SK-N-SH (cell line): ENCODE data around the gene RAPH1. TPM values are rescaled to one million over a fixed set of nuclear protein-coding genes. Genes with fewer than 3 reads are reported as not detected.

Experiments
- CTCF ChIA-PET: fragments of 300-600, 350-600 bp; formaldehyde crosslinking; extraction: SDS; loops from one replicate; lab custom pipeline; 2021; lab: Yijun Ruan, JAX
- POLR2A ChIA-PET: fragments of 350-600 bp; sonication (Branson Sonifier 250); formaldehyde crosslinking; extraction: SDS; loops from one replicate; lab custom pipeline; 2020; ENCODE audit warnings: antibody characterized with exemption, inconsistent platforms; lab: Yijun Ruan, JAX
- DNase-seq: peaks from one replicate; pipeline ENCODE4 v3.0.0; 2012
- H2AFZ ChIP-seq: fragments of 200-600 bp; sonication (generic); 2 replicates; pipeline ENCODE4 v1.8.1; 2016; ENCODE audit warnings: antibody characterized with exemption, mild to moderate bottlenecking, low read depth
- H3F3A ChIP-seq: fragments of 200-600 bp; sonication (generic); replicated peaks from 2 replicates; pipeline ENCODE3; 2016; ENCODE audit warnings: antibody characterized with exemption, mild to moderate bottlenecking; ENCODE audit not compliant: insufficient read depth
- H3K27ac ChIP-seq, 2 experiments: fragments of 200-500 bp in 1 of 2; fragments of 200-600 bp in 1 of 2; sonication (Bioruptor generic) in 1 of 2; sonication (generic), shearing (Covaris generic) in 1 of 2; 2 replicates each; pipeline versions ENCODE4 v1.5.1 to v1.6.1; 2014 to 2016; ENCODE audit warnings: low read depth in 2 of 2, inconsistent platforms in 1 of 2, low read length in 1 of 2, mild to moderate bottlenecking in 1 of 2, mixed read lengths in 1 of 2
- H3K27me3 ChIP-seq: fragments of 200-600 bp; sonication (generic), shearing (Covaris generic); 2 replicates; pipeline ENCODE4 v1.6.1; 2016; ENCODE audit warnings: mixed run types; ENCODE audit not compliant: insufficient read depth
- H3K36me3 ChIP-seq, 2 experiments: fragments of 200-500 bp in 1 of 2; fragments of 200-600 bp in 1 of 2; sonication (Bioruptor generic) in 1 of 2; sonication (generic) in 1 of 2; replicated peaks in 1 of 2; 2 replicates each; pipeline versions ENCODE3 to v1.5.1; 2014 to 2016; ENCODE audit warnings: low read length in 1 of 2, mild to moderate bottlenecking in 1 of 2; ENCODE audit not compliant: insufficient read depth in 2 of 2, control insufficient read depth in 1 of 2
- H3K4me1 ChIP-seq, 2 experiments: fragments of 200-500 bp in 1 of 2; fragments of 200-600 bp in 1 of 2; sonication (Bioruptor generic) in 1 of 2; sonication (generic), shearing (Covaris generic) in 1 of 2; 2 replicates each; pipeline versions ENCODE4 v1.5.1 to v1.6.1; 2014 to 2016; ENCODE audit warnings: low read depth in 1 of 2, low read length in 1 of 2, mixed run types in 1 of 2; ENCODE audit not compliant: insufficient read depth in 2 of 2, control insufficient read depth in 1 of 2
- H3K4me2 ChIP-seq: fragments of 200-600 bp; sonication (generic), shearing (Covaris generic); 2 replicates; pipeline ENCODE4 v1.6.1; 2017; ENCODE audit warnings: mixed run types
- H3K4me3 ChIP-seq, 2 experiments: fragments of 200-500 bp in 1 of 2; fragments of 200-600 bp in 1 of 2; sonication (Bioruptor generic) in 1 of 2; sonication (generic), shearing (Covaris generic) in 1 of 2; 2 replicates each; pipeline versions ENCODE4 v1.5.1 to v1.8.1; 2014 to 2016; ENCODE audit warnings: low read depth in 2 of 2, inconsistent platforms in 1 of 2, low read length in 1 of 2, mild to moderate bottlenecking in 1 of 2, mixed read lengths in 1 of 2, moderate library complexity in 1 of 2
- H3K79me2 ChIP-seq: fragments of 200-600 bp; sonication (generic); 2 replicates; pipeline ENCODE4 v1.8.1; 2017; ENCODE audit warnings: mild to moderate bottlenecking; ENCODE audit not compliant: insufficient read depth
- H3K9ac ChIP-seq: fragments of 200-600 bp; sonication (generic); 2 replicates; pipeline ENCODE4 v1.6.1; 2017; ENCODE audit warnings: mixed run types
- H3K9me2 ChIP-seq: fragments of 200-600 bp; sonication (generic); 2 replicates; pipeline ENCODE4 v1.6.1; 2017; ENCODE audit warnings: mixed run types
- H3K9me3 ChIP-seq: fragments of 200-600 bp; sonication (generic); 2 replicates; pipeline ENCODE4 v1.6.1; 2017; ENCODE audit warnings: mixed run types, mild to moderate bottlenecking, moderate library complexity
- H4K20me1 ChIP-seq: fragments of 200-600 bp; sonication (generic); 2 replicates; pipeline ENCODE4 v1.6.1; 2017; ENCODE audit warnings: mild to moderate bottlenecking, mixed run types; ENCODE audit not compliant: insufficient read depth
- FOXM1 ChIP-seq: IDR thresholded peaks from 2 replicates; pipeline ENCODE4 v1.4.0; 2012; ENCODE audit warnings: low read depth, mild to moderate bottlenecking
- GABPA ChIP-seq: IDR thresholded peaks from 2 replicates; pipeline ENCODE4 v1.4.0; 2012; ENCODE audit warnings: low read depth, mild to moderate bottlenecking
- GATA2 ChIP-seq: sonication (generic); formaldehyde crosslinking; IDR thresholded peaks from 2 replicates; pipeline ENCODE4 v1.5.0; 2020; ENCODE audit warnings: mild to moderate bottlenecking, missing genetic modification reagents
- NRF1 ChIP-seq: IDR thresholded peaks from 2 replicates; pipeline ENCODE4 v1.6.1; 2012; ENCODE audit warnings: low read depth, mild to moderate bottlenecking, low read length
- RAD21 ChIP-seq: IDR thresholded peaks from 2 replicates; pipeline ENCODE4 v1.6.1; 2012; ENCODE audit warnings: mild to moderate bottlenecking, low read length
- RCOR1 ChIP-seq: fragments of 150-350 bp; IDR thresholded peaks from 2 replicates; pipeline ENCODE4 v1.6.1; 2017; ENCODE audit warnings: antibody characterized with exemption, low read length
- RXRA ChIP-seq: IDR thresholded peaks from 2 replicates; pipeline ENCODE4 v1.4.0; 2012; ENCODE audit warnings: low read depth, mild to moderate bottlenecking, borderline replicate concordance
- SIN3A ChIP-seq: IDR thresholded peaks from 2 replicates; pipeline ENCODE4 v1.6.1; 2012; ENCODE audit warnings: low read depth, mild to moderate bottlenecking, low read length, moderate library complexity, borderline replicate concordance
- TAF1 ChIP-seq: IDR thresholded peaks from 2 replicates; pipeline ENCODE4 v1.6.1; 2012; ENCODE audit warnings: low read depth, mild to moderate bottlenecking, low read length, moderate library complexity, borderline replicate concordance
- TEAD4 ChIP-seq: IDR thresholded peaks from 2 replicates; pipeline ENCODE4 v1.4.0; 2012; ENCODE audit warnings: mild to moderate bottlenecking, borderline replicate concordance; ENCODE audit not compliant: insufficient read depth
- whole genome bisulfite sequencing: methylation state at CpG from one replicate; pipeline ENCODE4 v1.1.6; 2017; ENCODE audit warnings: low lambda C conversion rate; 5-methylcytosine and 5-hydroxymethylcytosine counted together
- polyA plus RNA-seq, 3 experiments: library from polyadenylated mRNA; depleted of rRNA; stranded (reverse); fragments of >200 nt; gene quantifications; 2 replicates each; pipeline ENCODE4 v1.2.3, GENCODE V29; 2012
- TF ChIP-seq, protein P1 (sequence below): IDR thresholded peaks from 2 replicates; pipeline ENCODE4 v1.4.0; 2012; ENCODE audit warnings: low read depth, borderline replicate concordance
- TF ChIP-seq, protein P2 (sequence below): IDR thresholded peaks from 2 replicates; pipeline ENCODE4; 2012
- TF ChIP-seq, protein P3 (sequence below): fragments of 150-350 bp; IDR thresholded peaks from 2 replicates; pipeline ENCODE4 v1.6.1; 2017; ENCODE audit warnings: antibody characterized with exemption, low read length, low read depth, borderline replicate concordance
- TF ChIP-seq, protein P4 (sequence below): IDR thresholded peaks from 2 replicates; pipeline ENCODE4 v1.6.1; 2012; ENCODE audit warnings: mild to moderate bottlenecking, low read depth, low read length, moderate library complexity

The RAPH1 gene
- polyA plus RNA-seq, 1 of the 3 experiments (the other 2 are of a cell fraction) = 6.7 TPM

DNA sequence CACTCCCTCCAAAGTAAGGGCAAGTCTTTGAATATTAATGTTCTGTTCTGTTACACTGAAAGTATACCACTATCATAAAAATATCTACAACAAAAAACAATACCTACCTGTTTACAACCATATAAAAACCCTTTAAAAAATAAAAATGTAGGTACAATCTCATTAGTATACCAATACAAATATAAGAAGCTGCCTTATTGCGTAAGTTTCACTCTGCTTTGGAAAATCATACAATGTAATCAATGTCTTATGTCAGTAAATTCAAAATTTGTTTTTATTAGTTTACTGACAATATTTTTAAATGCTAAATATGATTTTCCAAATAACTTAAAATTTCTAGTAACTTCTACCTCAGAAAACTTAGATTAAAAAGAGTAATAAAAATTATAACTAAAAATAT lies 72.8 kb downstream of the RAPH1 start:
- Histone ChIP-seq H3F3A (peaks cover 19% of the 10 kb centered on the region), H3K9ac (no peak overlapping the region), H3K4me1 (peaks cover 6 to 26% of the 10 kb centered on the region in 2 experiments; a peak in 3 of 4 replicates), H3K36me3 (peaks cover 26 to 45% of the 10 kb centered on the region in 2 experiments), H3K9me2 (no peaks in the 10 kb centered on the region), H3K9me3 (no peaks in the 10 kb centered on the region), H4K20me1 (no peaks in the 10 kb centered on the region), H3K27ac (peak overlapping the region; percentile 13 to 93; a peak in 3 of 4 replicates), H2AFZ (no peak overlapping the region), H3K4me2 (no peak overlapping the region), H3K79me2 (peaks cover 9% of the 10 kb centered on the region), H3K27me3 (no peaks in the 10 kb centered on the region), H3K4me3 (no peak overlapping the region)
- POLR2A ChIA-PET = no interaction called here
- DNase-seq = no peak
- 98% methylated on average over 1 of the region's 1 CpG for WGBS
- CTCF ChIA-PET = interaction anchor here (2.0 kb wide), 1 partner anchor 9 kb away, joined by 10 read pairs; no protein-coding TSS in a partner anchor
- no peak for TF ChIP-seq TAF1
- TF ChIP-seq FOXM1 = no peak
- TF ChIP-seq, protein P1, sequence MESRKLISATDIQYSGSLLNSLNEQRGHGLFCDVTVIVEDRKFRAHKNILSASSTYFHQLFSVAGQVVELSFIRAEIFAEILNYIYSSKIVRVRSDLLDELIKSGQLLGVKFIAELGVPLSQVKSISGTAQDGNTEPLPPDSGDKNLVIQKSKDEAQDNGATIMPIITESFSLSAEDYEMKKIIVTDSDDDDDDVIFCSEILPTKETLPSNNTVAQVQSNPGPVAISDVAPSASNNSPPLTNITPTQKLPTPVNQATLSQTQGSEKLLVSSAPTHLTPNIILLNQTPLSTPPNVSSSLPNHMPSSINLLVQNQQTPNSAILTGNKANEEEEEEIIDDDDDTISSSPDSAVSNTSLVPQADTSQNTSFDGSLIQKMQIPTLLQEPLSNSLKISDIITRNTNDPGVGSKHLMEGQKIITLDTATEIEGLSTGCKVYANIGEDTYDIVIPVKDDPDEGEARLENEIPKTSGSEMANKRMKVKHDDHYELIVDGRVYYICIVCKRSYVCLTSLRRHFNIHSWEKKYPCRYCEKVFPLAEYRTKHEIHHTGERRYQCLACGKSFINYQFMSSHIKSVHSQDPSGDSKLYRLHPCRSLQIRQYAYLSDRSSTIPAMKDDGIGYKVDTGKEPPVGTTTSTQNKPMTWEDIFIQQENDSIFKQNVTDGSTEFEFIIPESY = no peak
- no peak for TF ChIP-seq RCOR1
- TF ChIP-seq, protein P2, sequence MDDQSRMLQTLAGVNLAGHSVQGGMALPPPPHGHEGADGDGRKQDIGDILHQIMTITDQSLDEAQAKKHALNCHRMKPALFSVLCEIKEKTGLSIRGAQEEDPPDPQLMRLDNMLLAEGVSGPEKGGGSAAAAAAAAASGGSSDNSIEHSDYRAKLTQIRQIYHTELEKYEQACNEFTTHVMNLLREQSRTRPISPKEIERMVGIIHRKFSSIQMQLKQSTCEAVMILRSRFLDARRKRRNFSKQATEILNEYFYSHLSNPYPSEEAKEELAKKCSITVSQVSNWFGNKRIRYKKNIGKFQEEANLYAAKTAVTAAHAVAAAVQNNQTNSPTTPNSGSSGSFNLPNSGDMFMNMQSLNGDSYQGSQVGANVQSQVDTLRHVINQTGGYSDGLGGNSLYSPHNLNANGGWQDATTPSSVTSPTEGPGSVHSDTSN = no peak
- no peak for TF ChIP-seq GATA2 (CRISPR knock-in tag)
- TF ChIP-seq, protein P3, sequence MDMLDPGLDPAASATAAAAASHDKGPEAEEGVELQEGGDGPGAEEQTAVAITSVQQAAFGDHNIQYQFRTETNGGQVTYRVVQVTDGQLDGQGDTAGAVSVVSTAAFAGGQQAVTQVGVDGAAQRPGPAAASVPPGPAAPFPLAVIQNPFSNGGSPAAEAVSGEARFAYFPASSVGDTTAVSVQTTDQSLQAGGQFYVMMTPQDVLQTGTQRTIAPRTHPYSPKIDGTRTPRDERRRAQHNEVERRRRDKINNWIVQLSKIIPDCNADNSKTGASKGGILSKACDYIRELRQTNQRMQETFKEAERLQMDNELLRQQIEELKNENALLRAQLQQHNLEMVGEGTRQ = no peak
- TF ChIP-seq TEAD4 = no peak
- no peak for TF ChIP-seq SIN3A
- no peak for TF ChIP-seq RXRA

DNA sequence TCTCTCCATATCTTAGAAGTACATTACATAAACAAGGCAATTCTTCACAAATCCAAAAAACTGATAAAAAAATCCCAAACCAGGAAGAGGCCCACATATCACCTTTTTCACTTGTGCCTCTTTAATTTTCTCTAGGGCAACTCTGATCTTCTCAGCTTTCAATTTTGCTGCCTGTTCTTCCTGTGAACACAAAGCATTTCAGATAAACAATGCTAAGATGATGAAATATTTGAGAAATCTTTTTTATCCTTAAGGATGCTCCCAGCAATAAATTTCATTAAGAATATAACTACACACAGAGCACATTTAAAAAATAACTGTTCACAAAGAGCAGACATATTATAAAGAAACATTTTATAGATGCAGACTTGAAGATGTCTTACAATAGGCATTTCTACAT lies 73.4 kb downstream of the RAPH1 start:
- H3K27ac ChIP-seq = peak overlapping the region; percentile 13 to 93; a peak in 3 of 4 replicates
- H3F3A ChIP-seq = peaks cover 19% of the 10 kb centered on the region
- H3K9me2 ChIP-seq = no peaks in the 10 kb centered on the region
- H3K4me2 ChIP-seq = no peak overlapping the region; the same call in 1 of the 2 replicates
- no peak overlapping the region; the same call in 1 of the 2 replicates for H2AFZ ChIP-seq
- TF ChIP-seq NRF1 = no peak
- no peak for TF ChIP-seq GATA2 (CRISPR knock-in tag)
- TF ChIP-seq SIN3A = no peak
- no peak for TF ChIP-seq GABPA
- TF ChIP-seq, protein P4, sequence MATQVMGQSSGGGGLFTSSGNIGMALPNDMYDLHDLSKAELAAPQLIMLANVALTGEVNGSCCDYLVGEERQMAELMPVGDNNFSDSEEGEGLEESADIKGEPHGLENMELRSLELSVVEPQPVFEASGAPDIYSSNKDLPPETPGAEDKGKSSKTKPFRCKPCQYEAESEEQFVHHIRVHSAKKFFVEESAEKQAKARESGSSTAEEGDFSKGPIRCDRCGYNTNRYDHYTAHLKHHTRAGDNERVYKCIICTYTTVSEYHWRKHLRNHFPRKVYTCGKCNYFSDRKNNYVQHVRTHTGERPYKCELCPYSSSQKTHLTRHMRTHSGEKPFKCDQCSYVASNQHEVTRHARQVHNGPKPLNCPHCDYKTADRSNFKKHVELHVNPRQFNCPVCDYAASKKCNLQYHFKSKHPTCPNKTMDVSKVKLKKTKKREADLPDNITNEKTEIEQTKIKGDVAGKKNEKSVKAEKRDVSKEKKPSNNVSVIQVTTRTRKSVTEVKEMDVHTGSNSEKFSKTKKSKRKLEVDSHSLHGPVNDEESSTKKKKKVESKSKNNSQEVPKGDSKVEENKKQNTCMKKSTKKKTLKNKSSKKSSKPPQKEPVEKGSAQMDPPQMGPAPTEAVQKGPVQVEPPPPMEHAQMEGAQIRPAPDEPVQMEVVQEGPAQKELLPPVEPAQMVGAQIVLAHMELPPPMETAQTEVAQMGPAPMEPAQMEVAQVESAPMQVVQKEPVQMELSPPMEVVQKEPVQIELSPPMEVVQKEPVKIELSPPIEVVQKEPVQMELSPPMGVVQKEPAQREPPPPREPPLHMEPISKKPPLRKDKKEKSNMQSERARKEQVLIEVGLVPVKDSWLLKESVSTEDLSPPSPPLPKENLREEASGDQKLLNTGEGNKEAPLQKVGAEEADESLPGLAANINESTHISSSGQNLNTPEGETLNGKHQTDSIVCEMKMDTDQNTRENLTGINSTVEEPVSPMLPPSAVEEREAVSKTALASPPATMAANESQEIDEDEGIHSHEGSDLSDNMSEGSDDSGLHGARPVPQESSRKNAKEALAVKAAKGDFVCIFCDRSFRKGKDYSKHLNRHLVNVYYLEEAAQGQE = no peak
- no peak for TF ChIP-seq RAD21
- POLR2A ChIA-PET = no interaction called here
- peaks cover 6 to 26% of the 10 kb centered on the region in 2 experiments; a peak in 3 of 4 replicates for H3K4me1 ChIP-seq
- H3K27me3 ChIP-seq = no peaks in the 10 kb centered on the region
- no peak overlapping the region for H3K4me3 ChIP-seq
- no peaks in the 10 kb centered on the region for H4K20me1 ChIP-seq
- CTCF ChIA-PET = no interaction called here
- DNase-seq = no peak
- peaks cover 9% of the 10 kb centered on the region for H3K79me2 ChIP-seq
- H3K36me3 ChIP-seq = peaks cover 28 to 44% of the 10 kb centered on the region in 2 experiments
- H3K9me3 ChIP-seq = no peaks in the 10 kb centered on the region
- H3K9ac ChIP-seq = no peak overlapping the region
